Measurements from ENCODE around the gene CFAP43.
A peak's percentile ranks its signal among the peaks of the same experiment; 100 is the strongest.
"Not testable (repeated sequence)": the region's sequence is repeated elsewhere in the genome, so short reads cannot be mapped to it uniquely, and the experiment has no call there.

Gene CFAP43

GRCh38 chr10:104255311-104255981, 23.3 kb upstream of the CFAP43 start:
- DNase-seq: peak; percentile 32

- peak; percentile 79 for DNase-seq
These were observed 22.5 kb upstream of the CFAP43 start, which contains the start of gene GSTO1 for GRCh38 chr10:104254493-104255310. Gene GSTO1 (plus strand): TSS chr10:104254892. CDS start chr10:104254929, 37 bp downstream.

GRCh38 chr10:104253606-104254410, 21.6 kb upstream of the CFAP43 start:
- DNase-seq: no peak

- DNase-seq: no peak
These were observed 20.9 kb upstream of the CFAP43 start for GRCh38 chr10:104253106-104253505.

- DNase-seq: no peak
These were observed 20.2 kb upstream of the CFAP43 start for GRCh38 chr10:104252368-104252767.

GRCh38 chr10:104251443-104251842, 19.3 kb upstream of the CFAP43 start:
- no peak for DNase-seq

GRCh38 chr10:104250371-104250770, 18.2 kb upstream of the CFAP43 start:
- no peak for DNase-seq

GRCh38 chr10:104248931-104249330, 16.8 kb upstream of the CFAP43 start:
- DNase-seq: not testable (repeated sequence)

GRCh38 chr10:104247513-104248146, 15.5 kb upstream of the CFAP43 start:
- DNase-seq: no peak

GRCh38 chr10:104246976-104247375, 14.8 kb upstream of the CFAP43 start:
- DNase-seq: no peak

GRCh38 chr10:104245066-104245632, 13.0 kb upstream of the CFAP43 start:
- DNase-seq: no peak

- DNase-seq: no peak
These were observed 11.3 kb upstream of the CFAP43 start for GRCh38 chr10:104243512-104243911.

- DNase-seq: not testable (repeated sequence)
These were observed 10.8 kb upstream of the CFAP43 start for GRCh38 chr10:104243009-104243408.

- no peak for DNase-seq
These were observed 10.4 kb upstream of the CFAP43 start for GRCh38 chr10:104242545-104242944.

GRCh38 chr10:104240078-104240477, 7.9 kb upstream of the CFAP43 start:
- no peak for DNase-seq

GRCh38 chr10:104235801-104236200, 3.6 kb upstream of the CFAP43 start:
- DNase-seq: no peak

- DNase-seq: no peak
These were observed 2.8 kb upstream of the CFAP43 start for GRCh38 chr10:104234934-104235333.

GRCh38 chr10:104233817-104234216, 1.7 kb upstream of the CFAP43 start:
- no peak for DNase-seq

GRCh38 chr10:104232613-104233102, 494 bp upstream of the CFAP43 start:
- DNase-seq: no peak

- DNase-seq: no peak
These were observed 1.7 kb downstream of the CFAP43 start for GRCh38 chr10:104230490-104230889.

GRCh38 chr10:104223304-104223703, 8.9 kb downstream of the CFAP43 start:
- no peak for DNase-seq

GRCh38 chr10:104220522-104220921, 11.6 kb downstream of the CFAP43 start:
- no peak for DNase-seq

Data from right hindlimb (tissue), 1 donor.